ENCODE results near the gene ARID1B. TPM values are rescaled to one million over a fixed set of nuclear protein-coding genes. Genes with fewer than 3 reads are reported as not detected.

Gene ARID1B
- total and polyA plus RNA-seq, 2 of the 4 experiments (the other 2 are of a cell fraction): 14.5 to 20.1 TPM

GRCh38 chr6:157137501-157137900 is 360.3 kb downstream of the ARID1B start:
- no peak overlapping the region for H2BK5ac ChIP-seq (ENCODE audit: low read depth, low read length, poor library complexity, severe bottlenecking)
- H2BK120ac ChIP-seq (ENCODE audit: low read depth, low read length): no peak overlapping the region
- H3K14ac ChIP-seq (replicated peaks; ENCODE audit: low read depth, low read length): no peak overlapping the region
- no peak overlapping the region for H3K18ac ChIP-seq (ENCODE audit: low read depth, low read length)
- H2BK20ac ChIP-seq (ENCODE audit: low read depth, low read length): no peak overlapping the region
- H4K5ac ChIP-seq (ENCODE audit: low read depth, low read length): no peak overlapping the region
- H3K27ac ChIP-seq (ENCODE audit: insufficient read depth, low read length): no peak overlapping the region
- H2AK9ac ChIP-seq (replicated peaks; ENCODE audit: low read depth, low read length, poor library complexity): no peak overlapping the region
- CTCF ChIA-PET: no interaction called here
- intact Hi-C loops (cut with micrococcal nuclease): no loop called here
- WGBS, 2 experiments (ENCODE audit: extremely low coverage in 2 of 2, insufficient read length in 1 of 2): no CpG with 5 or more reads among the region's 2 CpGs
- H3K23ac ChIP-seq (ENCODE audit: low read depth, low read length): no peak overlapping the region
- H4K91ac ChIP-seq (ENCODE audit: insufficient read depth, low read depth, low read length): no peak overlapping the region
- no peak for DNase-seq
- no peaks in the 10 kb centered on the region for H3K9me3 ChIP-seq (ENCODE audit: control insufficient read depth, insufficient read depth, low read length)
- H3K79me1 ChIP-seq (ENCODE audit: low read depth in 1 of 2, low read length in 2 of 2): peaks cover 23 to 27% of the 10 kb centered on the region in 2 experiments; a peak in 3 of 4 replicates
- no peak overlapping the region for H3K4ac ChIP-seq (ENCODE audit: low read depth, low read length)
- H4K20me1 ChIP-seq (ENCODE audit: insufficient read depth, low read length): no peaks in the 10 kb centered on the region
- POLR2A ChIA-PET (ENCODE audit: unreplicated experiment): no interaction called here
- H4K8ac ChIP-seq (ENCODE audit: low read depth in 2 of 2, low read length in 2 of 2): no peak overlapping the region
- H3K4me1 ChIP-seq (ENCODE audit: control insufficient read depth, insufficient read depth, low read length): peaks cover 14% of the 10 kb centered on the region
- no peak overlapping the region for H3K56ac ChIP-seq (ENCODE audit: extremely low read depth, insufficient read depth, low read length)
- no peak overlapping the region for H2BK15ac ChIP-seq (ENCODE audit: low read depth, low read length)
- H3K4me2 ChIP-seq (ENCODE audit: low read depth, low read length): no peak overlapping the region
- H3K9ac ChIP-seq (ENCODE audit: low read depth, low read length): no peak overlapping the region
- ATAC-seq (ENCODE audit: low read depth): peak; percentile 33
- no peak overlapping the region for H2AK5ac ChIP-seq (ENCODE audit: low read depth, low read length)
- H3K27me3 ChIP-seq (ENCODE audit: control insufficient read depth, insufficient read depth, low read length): no peaks in the 10 kb centered on the region
- in situ Hi-C loops (cut with MboI; ENCODE audit: low sequenced_read_pairs): no loop called here
- TF ChIP-seq MXI1 (IDR thresholded peaks at IDR 0.05; ENCODE audit: borderline replicate concordance, low read depth, low read length): no peak
- TF ChIP-seq, protein P1, sequence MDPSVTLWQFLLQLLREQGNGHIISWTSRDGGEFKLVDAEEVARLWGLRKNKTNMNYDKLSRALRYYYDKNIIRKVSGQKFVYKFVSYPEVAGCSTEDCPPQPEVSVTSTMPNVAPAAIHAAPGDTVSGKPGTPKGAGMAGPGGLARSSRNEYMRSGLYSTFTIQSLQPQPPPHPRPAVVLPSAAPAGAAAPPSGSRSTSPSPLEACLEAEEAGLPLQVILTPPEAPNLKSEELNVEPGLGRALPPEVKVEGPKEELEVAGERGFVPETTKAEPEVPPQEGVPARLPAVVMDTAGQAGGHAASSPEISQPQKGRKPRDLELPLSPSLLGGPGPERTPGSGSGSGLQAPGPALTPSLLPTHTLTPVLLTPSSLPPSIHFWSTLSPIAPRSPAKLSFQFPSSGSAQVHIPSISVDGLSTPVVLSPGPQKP (IDR thresholded peaks at IDR 0.05; ENCODE audit: borderline replicate concordance, low read depth, low read length): no peak
- no peak for TF ChIP-seq FOS (IDR thresholded peaks at IDR 0.05; ENCODE audit: low read depth, low read length)
- no peak for TF ChIP-seq USF2 (IDR thresholded peaks at IDR 0.05; ENCODE audit: low read depth, low read length)
- TF ChIP-seq CEBPB (IDR thresholded peaks at IDR 0.05; ENCODE audit: low read depth, low read length): no peak
- TF ChIP-seq MAFK (IDR thresholded peaks at IDR 0.05; ENCODE audit: low read depth, low read length): no peak
- no peak for TF ChIP-seq CHD1 (IDR thresholded peaks at IDR 0.05; ENCODE audit: low read depth, low read length)
- TF ChIP-seq RCOR1 (IDR thresholded peaks at IDR 0.05; ENCODE audit: insufficient replicate concordance, low read length): no peak
- TF ChIP-seq, protein P2, sequence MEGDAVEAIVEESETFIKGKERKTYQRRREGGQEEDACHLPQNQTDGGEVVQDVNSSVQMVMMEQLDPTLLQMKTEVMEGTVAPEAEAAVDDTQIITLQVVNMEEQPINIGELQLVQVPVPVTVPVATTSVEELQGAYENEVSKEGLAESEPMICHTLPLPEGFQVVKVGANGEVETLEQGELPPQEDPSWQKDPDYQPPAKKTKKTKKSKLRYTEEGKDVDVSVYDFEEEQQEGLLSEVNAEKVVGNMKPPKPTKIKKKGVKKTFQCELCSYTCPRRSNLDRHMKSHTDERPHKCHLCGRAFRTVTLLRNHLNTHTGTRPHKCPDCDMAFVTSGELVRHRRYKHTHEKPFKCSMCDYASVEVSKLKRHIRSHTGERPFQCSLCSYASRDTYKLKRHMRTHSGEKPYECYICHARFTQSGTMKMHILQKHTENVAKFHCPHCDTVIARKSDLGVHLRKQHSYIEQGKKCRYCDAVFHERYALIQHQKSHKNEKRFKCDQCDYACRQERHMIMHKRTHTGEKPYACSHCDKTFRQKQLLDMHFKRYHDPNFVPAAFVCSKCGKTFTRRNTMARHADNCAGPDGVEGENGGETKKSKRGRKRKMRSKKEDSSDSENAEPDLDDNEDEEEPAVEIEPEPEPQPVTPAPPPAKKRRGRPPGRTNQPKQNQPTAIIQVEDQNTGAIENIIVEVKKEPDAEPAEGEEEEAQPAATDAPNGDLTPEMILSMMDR (conservative IDR thresholded peaks at IDR 0.05; ENCODE audit: low read depth, low read length): no peak
- TF ChIP-seq RFX5 (IDR thresholded peaks at IDR 0.05; ENCODE audit: low read depth, low read length): no peak
- no peak for TF ChIP-seq MAZ (IDR thresholded peaks at IDR 0.05; ENCODE audit: borderline replicate concordance, low read depth, low read length)
- no peak for TF ChIP-seq POLR2A (IDR thresholded peaks at IDR 0.05; ENCODE audit: low read depth, low read length)
- TF ChIP-seq NFE2L2 (IDR thresholded peaks at IDR 0.05; ENCODE audit: low read depth, low read length): no peak
- TF ChIP-seq BHLHE40 (IDR thresholded peaks at IDR 0.05; ENCODE audit: low read depth, low read length): no peak
- no peak for TF ChIP-seq RAD21 (IDR thresholded peaks at IDR 0.05; ENCODE audit: low read length)
- no peak for TF ChIP-seq SMC3 (IDR thresholded peaks at IDR 0.05; ENCODE audit: low read depth, low read length)
- peaks cover 14% of the 10 kb centered on the region for H3K9me1 ChIP-seq (ENCODE audit: insufficient read depth, low read length)
- no TSS peak for BruUV-seq (replicated peaks)
- H3K36me3 ChIP-seq (ENCODE audit: control insufficient read depth, insufficient read depth, low read length): peaks cover 17% of the 10 kb centered on the region
- H3K4me3 ChIP-seq (ENCODE audit: insufficient read depth, low read depth, low read length): no peak overlapping the region
- dilution Hi-C loops (cut with HindIII; ENCODE audit: low sequenced_read_pairs, unreplicated experiment): no loop called here
- no peak overlapping the region for H2AFZ ChIP-seq (replicated peaks; ENCODE audit: low read length, poor library complexity)

Data from IMR-90 (cell line).